ENCODE results near the gene SUB1.

- TF ChIP-seq CTCF (optimal IDR thresholded peaks at IDR 0.05 in 1 of 3, IDR thresholded peaks at IDR 0.05 in 1 of 3, conservative IDR thresholded peaks at IDR 0.05 in 1 of 3; ENCODE audit: extremely low read depth in 1 of 3, insufficient read depth in 2 of 3, low read length in 3 of 3), result no peak
- no peak for TF ChIP-seq EZH2 (IDR thresholded peaks at IDR 0.05; ENCODE audit: low read length)
These were observed 32.4 kb upstream of the SUB1 start for GRCh38 chr5:32552936-32553335.

Data from keratinocyte (primary cell).